Hepatocyte (in vitro differentiated cells): ENCODE measurements around the gene KLHL5. TPM values are rescaled to one million over a fixed set of nuclear protein-coding genes. Genes with fewer than 3 reads are reported as not detected.

Source experiments
- DNase-seq: peaks from one replicate; pipeline ENCODE4 v3.0.0-alpha.2; 2016; ENCODE audit warnings: low spot score
- H2AFZ ChIP-seq: fragments of 200-600 bp; sonication (generic); 2 replicates; pipeline ENCODE4 v1.6.0; 2016; ENCODE audit warnings: antibody characterized with exemption, mild to moderate bottlenecking
- H3K27ac ChIP-seq: fragments of 200-600 bp; sonication (generic); 2 replicates; pipeline ENCODE4 v1.5.1; 2016; ENCODE audit warnings: mild to moderate bottlenecking
- H3K27me3 ChIP-seq: fragments of 200-600 bp; sonication (generic); 2 replicates; pipeline ENCODE4 v1.6.1; 2016
- H3K36me3 ChIP-seq: fragments of 200-600 bp; sonication (generic); replicated peaks from 2 replicates; pipeline ENCODE4 v1.5.1; 2016; ENCODE audit warnings: low read depth; ENCODE audit not compliant: insufficient read depth
- H3K4me1 ChIP-seq: fragments of 200-600 bp; sonication (generic); 2 replicates; pipeline ENCODE4 v1.5.1; 2016; ENCODE audit warnings: mild to moderate bottlenecking, moderate library complexity; ENCODE audit not compliant: insufficient read depth
- H3K4me2 ChIP-seq: fragments of 200-600 bp; sonication (generic); 2 replicates; pipeline ENCODE4 v1.6.0; 2016
- H3K4me3 ChIP-seq: fragments of 200-600 bp; sonication (generic); 2 replicates; pipeline ENCODE4 v1.5.1; 2016; ENCODE audit warnings: mild to moderate bottlenecking
- H3K79me2 ChIP-seq: fragments of 200-600 bp; sonication (generic); 2 replicates; pipeline ENCODE4 v1.6.0; 2017; ENCODE audit warnings: mild to moderate bottlenecking
- H3K9me2 ChIP-seq: fragments of 200-600 bp; sonication (generic); replicated peaks from 2 replicates; pipeline ENCODE4 v1.6.0; 2017; ENCODE audit warnings: mild to moderate bottlenecking; ENCODE audit not compliant: insufficient read depth
- H3K9me3 ChIP-seq: fragments of 200-600 bp; sonication (generic); 2 replicates; pipeline ENCODE4 v1.5.1; 2016; ENCODE audit warnings: low read depth, mild to moderate bottlenecking
- H4K20me1 ChIP-seq: fragments of 200-600 bp; sonication (generic); 2 replicates; pipeline ENCODE4 v1.6.0; 2016; ENCODE audit warnings: mild to moderate bottlenecking; ENCODE audit not compliant: insufficient read depth, poor library complexity, severe bottlenecking
- EZH2 ChIP-seq: fragments of 200-600 bp; sonication (generic); IDR thresholded peaks from 2 replicates; pipeline ENCODE4 v1.6.1; 2016; ENCODE audit warnings: antibody characterized with exemption, mild to moderate bottlenecking, borderline replicate concordance
- EZH2phosphoT487 ChIP-seq: fragments of 200-600 bp; sonication (generic); IDR thresholded peaks from one replicate; pipeline ENCODE4 v1.6.1; 2018; ENCODE audit warnings: antibody characterized with exemption, mild to moderate bottlenecking, low read depth, moderate library complexity; ENCODE audit not compliant: unreplicated experiment, severe bottlenecking
- WGBS: methylation state at CpG from one replicate; pipeline ENCODE4 v1.1.6; 2016; ENCODE audit warnings: low lambda C conversion rate; ENCODE audit errors: missing lambda C conversion rate; 5-methylcytosine and 5-hydroxymethylcytosine counted together
- polyA plus RNA-seq: library from polyadenylated mRNA; unstranded; fragments of >200 nt; fragmentation: Nextera tagmentation; extraction: Ambion mirVana; gene quantifications from 2 replicates; pipeline ENCODE4 v1.2.1, GENCODE V29; 2016
- total RNA-seq: library from RNA; depleted of rRNA; stranded (reverse); fragments of >200 nt; gene quantifications from 2 replicates; pipeline ENCODE4 v1.2.3, GENCODE V29; 2014
- TF ChIP-seq, protein P1 (sequence below): fragments of 200-600 bp; sonication (generic); IDR thresholded peaks from 2 replicates; pipeline ENCODE4 v1.5.1; 2016; ENCODE audit warnings: antibody characterized with exemption, mild to moderate bottlenecking; ENCODE audit not compliant: poor library complexity

The KLHL5 gene
- total and polyA plus RNA-seq, 2 experiments from 2014 or later = 30.2 to 58.3 TPM

DNA sequence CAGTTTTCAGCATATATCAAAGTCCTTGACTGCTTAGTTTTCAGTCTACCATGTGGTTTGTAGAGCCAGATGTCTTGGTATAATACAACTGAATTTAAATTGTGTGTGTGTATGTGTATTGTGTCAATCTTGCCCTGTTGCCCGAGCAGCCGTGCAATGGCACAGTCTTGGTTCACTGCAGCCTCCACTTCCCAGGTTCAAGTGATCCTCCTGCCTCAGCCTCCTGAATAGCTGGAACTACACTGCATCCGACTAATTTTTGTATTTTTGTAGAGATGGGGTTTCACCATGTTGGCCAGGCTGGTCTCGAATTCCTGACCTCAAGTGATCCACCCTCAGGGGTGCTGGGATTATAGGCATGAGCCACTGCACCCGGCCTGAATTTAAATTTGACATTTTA is 6.0 kb upstream of the KLHL5 start:
- TF ChIP-seq EZH2phosphoT487 (no peak), EZH2 (no peak)
- TF ChIP-seq, protein P1, sequence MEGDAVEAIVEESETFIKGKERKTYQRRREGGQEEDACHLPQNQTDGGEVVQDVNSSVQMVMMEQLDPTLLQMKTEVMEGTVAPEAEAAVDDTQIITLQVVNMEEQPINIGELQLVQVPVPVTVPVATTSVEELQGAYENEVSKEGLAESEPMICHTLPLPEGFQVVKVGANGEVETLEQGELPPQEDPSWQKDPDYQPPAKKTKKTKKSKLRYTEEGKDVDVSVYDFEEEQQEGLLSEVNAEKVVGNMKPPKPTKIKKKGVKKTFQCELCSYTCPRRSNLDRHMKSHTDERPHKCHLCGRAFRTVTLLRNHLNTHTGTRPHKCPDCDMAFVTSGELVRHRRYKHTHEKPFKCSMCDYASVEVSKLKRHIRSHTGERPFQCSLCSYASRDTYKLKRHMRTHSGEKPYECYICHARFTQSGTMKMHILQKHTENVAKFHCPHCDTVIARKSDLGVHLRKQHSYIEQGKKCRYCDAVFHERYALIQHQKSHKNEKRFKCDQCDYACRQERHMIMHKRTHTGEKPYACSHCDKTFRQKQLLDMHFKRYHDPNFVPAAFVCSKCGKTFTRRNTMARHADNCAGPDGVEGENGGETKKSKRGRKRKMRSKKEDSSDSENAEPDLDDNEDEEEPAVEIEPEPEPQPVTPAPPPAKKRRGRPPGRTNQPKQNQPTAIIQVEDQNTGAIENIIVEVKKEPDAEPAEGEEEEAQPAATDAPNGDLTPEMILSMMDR = no peak
- no peaks in the 10 kb centered on the region for H3K9me3 ChIP-seq
- no peaks in the 10 kb centered on the region for H3K27me3 ChIP-seq
- DNase-seq = no peak
- H2AFZ ChIP-seq = no peak overlapping the region
- no peaks in the 10 kb centered on the region for H3K4me1 ChIP-seq
- H3K36me3 ChIP-seq = no peaks in the 10 kb centered on the region
- no peaks in the 10 kb centered on the region for H4K20me1 ChIP-seq
- H3K4me2 ChIP-seq = no peak overlapping the region
- H3K4me3 ChIP-seq = no peak overlapping the region
- H3K9me2 ChIP-seq = no peaks in the 10 kb centered on the region
- 96% methylated on average over 5 of the region's 5 CpGs for whole genome bisulfite sequencing
- H3K79me2 ChIP-seq = peaks cover 84% of the 10 kb centered on the region
- H3K27ac ChIP-seq = no peak overlapping the region

DNA sequence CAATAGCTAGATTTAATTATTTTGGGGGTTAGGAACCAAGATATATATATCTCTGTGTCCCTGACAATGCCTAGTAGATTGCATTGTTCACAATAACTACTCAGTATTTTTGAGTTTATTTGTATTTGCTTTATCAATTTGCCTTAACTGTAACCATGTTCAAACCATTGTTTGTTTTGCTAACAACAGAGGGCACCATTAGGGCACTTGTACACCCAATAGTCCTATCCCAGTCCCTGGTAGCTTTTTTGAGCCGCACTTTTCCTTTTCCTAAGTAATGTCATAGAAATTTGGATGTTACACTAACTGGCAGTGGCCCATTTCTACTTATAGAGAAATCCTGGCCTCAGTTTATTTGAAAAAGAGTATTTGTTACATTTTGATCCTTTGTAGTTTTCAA is 575 bp upstream of the KLHL5 start:
- no peak overlapping the region for H3K27ac ChIP-seq
- WGBS = 94% methylated on average over 1 of the region's 1 CpG
- H3K36me3 ChIP-seq = no peaks in the 10 kb centered on the region
- H3K9me2 ChIP-seq = no peaks in the 10 kb centered on the region
- no peak overlapping the region for H3K4me2 ChIP-seq
- no peak overlapping the region for H2AFZ ChIP-seq
- no peak for DNase-seq
- H3K4me1 ChIP-seq = peaks cover 4% of the 10 kb centered on the region
- peaks cover 61% of the 10 kb centered on the region for H3K79me2 ChIP-seq
- no peak for TF ChIP-seq EZH2phosphoT487
- TF ChIP-seq, protein P1 = no peak
- no peak for TF ChIP-seq EZH2
- H4K20me1 ChIP-seq = no peaks in the 10 kb centered on the region
- H3K4me3 ChIP-seq = no peak overlapping the region
- no peaks in the 10 kb centered on the region for H3K9me3 ChIP-seq
- no peaks in the 10 kb centered on the region for H3K27me3 ChIP-seq

DNA sequence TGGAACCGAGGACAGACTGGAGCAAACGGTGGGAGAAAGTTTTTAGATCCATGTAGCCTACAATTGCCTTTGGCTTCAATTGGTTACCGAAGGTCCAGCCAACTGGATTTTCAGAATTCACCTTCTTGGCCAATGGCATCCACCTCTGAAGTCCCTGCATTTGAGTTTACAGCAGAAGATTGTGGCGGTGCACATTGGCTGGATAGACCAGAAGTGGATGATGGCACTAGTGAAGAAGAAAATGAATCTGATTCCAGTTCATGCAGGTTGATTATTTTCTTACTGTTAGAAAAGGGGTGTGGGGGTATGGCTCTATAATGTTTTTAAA is 702 bp downstream of the KLHL5 start:
- Histone ChIP-seq H3K79me2 (peaks cover 49% of the 10 kb centered on the region), H3K9me2 (no peaks in the 10 kb centered on the region), H3K4me3 (no peak overlapping the region), H3K4me2 (peak overlapping the region; percentile 63), H2AFZ (no peak overlapping the region), H3K4me1 (peaks cover 4% of the 10 kb centered on the region), H3K9me3 (no peaks in the 10 kb centered on the region), H3K27me3 (no peaks in the 10 kb centered on the region), H3K27ac (no peak overlapping the region), H4K20me1 (no peaks in the 10 kb centered on the region), H3K36me3 (no peaks in the 10 kb centered on the region)
- TF ChIP-seq EZH2phosphoT487 = no peak
- TF ChIP-seq, protein P1 = no peak
- TF ChIP-seq EZH2 = no peak
- no peak for DNase-seq
- 55% methylated on average over 4 of the region's 4 CpGs for WGBS

- no peaks in the 10 kb centered on the region for H3K9me2 ChIP-seq
- peaks cover 4% of the 10 kb centered on the region for H3K4me1 ChIP-seq
- H3K9me3 ChIP-seq = no peaks in the 10 kb centered on the region
- H3K4me2 ChIP-seq = no peak overlapping the region
- TF ChIP-seq EZH2phosphoT487 (no peak), EZH2 (no peak)
- TF ChIP-seq, protein P1 = no peak
- no peaks in the 10 kb centered on the region for H3K27me3 ChIP-seq
- no peak overlapping the region for H2AFZ ChIP-seq
- H3K36me3 ChIP-seq = no peaks in the 10 kb centered on the region
- no peak for DNase-seq
- no peak overlapping the region for H3K4me3 ChIP-seq
- peaks cover 42% of the 10 kb centered on the region for H3K79me2 ChIP-seq
- H4K20me1 ChIP-seq = no peaks in the 10 kb centered on the region
- no peak overlapping the region for H3K27ac ChIP-seq
Observed at GRCh38 chr4:39063430-39063829, 1.4 kb downstream of the KLHL5 start.
